ENCODE results near the gene SLC17A1. TPM values are rescaled to one million over a fixed set of nuclear protein-coding genes. Genes with fewer than 3 reads are reported as not detected.

SLC17A1 gene
- total and polyA plus RNA-seq, 2 of the 4 experiments (the other 2 are of a cell fraction), result not detected

GRCh38 chr6:25777856-25778649 is 53.8 kb downstream of the SLC17A1 start:
- in situ Hi-C loops (cut with MboI; ENCODE audit: low sequenced_read_pairs) (no loop called here), intact Hi-C loops (cut with micrococcal nuclease) (no loop called here), dilution Hi-C loops (cut with HindIII; ENCODE audit: low sequenced_read_pairs, unreplicated experiment) (no loop called here)
- Histone ChIP-seq H4K8ac (ENCODE audit: low read depth in 2 of 2, low read length in 2 of 2) (no peak overlapping the region), H3K79me1 (ENCODE audit: low read depth in 1 of 2, low read length in 2 of 2) (no peaks in the 10 kb centered on the region), H3K4me2 (ENCODE audit: low read depth, low read length) (no peak overlapping the region), H3K14ac (replicated peaks; ENCODE audit: low read depth, low read length) (no peak overlapping the region), H2BK120ac (ENCODE audit: low read depth, low read length) (no peak overlapping the region), H3K9me1 (ENCODE audit: insufficient read depth, low read length) (no peaks in the 10 kb centered on the region), H3K4me3 (ENCODE audit: insufficient read depth, low read depth, low read length) (no peak overlapping the region), H3K36me3 (ENCODE audit: control insufficient read depth, insufficient read depth, low read length) (no peaks in the 10 kb centered on the region), H3K4ac (ENCODE audit: low read depth, low read length) (no peak overlapping the region), H2BK5ac (ENCODE audit: low read depth, low read length, poor library complexity, severe bottlenecking) (no peak overlapping the region), H2AK5ac (ENCODE audit: low read depth, low read length) (no peak overlapping the region), H3K56ac (ENCODE audit: extremely low read depth, insufficient read depth, low read length) (no peak overlapping the region), H3K23ac (ENCODE audit: low read depth, low read length) (no peak overlapping the region), H4K5ac (ENCODE audit: low read depth, low read length) (no peak overlapping the region), H3K9me3 (ENCODE audit: control insufficient read depth, insufficient read depth, low read length) (no peaks in the 10 kb centered on the region), H4K91ac (ENCODE audit: insufficient read depth, low read depth, low read length) (no peak overlapping the region), H2BK20ac (ENCODE audit: low read depth, low read length) (no peak overlapping the region), H3K18ac (ENCODE audit: low read depth, low read length) (no peak overlapping the region), H3K27ac (ENCODE audit: insufficient read depth, low read length) (no peak overlapping the region), H2AK9ac (replicated peaks; ENCODE audit: low read depth, low read length, poor library complexity) (no peak overlapping the region), H4K20me1 (ENCODE audit: insufficient read depth, low read length) (no peaks in the 10 kb centered on the region), H2BK15ac (ENCODE audit: low read depth, low read length) (no peak overlapping the region), H3K9ac (ENCODE audit: low read depth, low read length) (no peak overlapping the region), H2AFZ (replicated peaks; ENCODE audit: low read length, poor library complexity) (no peak overlapping the region), H3K27me3 (ENCODE audit: control insufficient read depth, insufficient read depth, low read length) (no peaks in the 10 kb centered on the region), H3K4me1 (ENCODE audit: control insufficient read depth, insufficient read depth, low read length) (no peaks in the 10 kb centered on the region)
- BruUV-seq (replicated peaks), result no TSS peak
- CTCF ChIA-PET, result no interaction called here
- POLR2A ChIA-PET (ENCODE audit: unreplicated experiment), result no interaction called here
- TF ChIP-seq CTCF (conservative IDR thresholded peaks at IDR 0.05; ENCODE audit: low read depth, low read length) (no peak), POLR2A (IDR thresholded peaks at IDR 0.05; ENCODE audit: low read depth, low read length) (no peak), RFX5 (IDR thresholded peaks at IDR 0.05; ENCODE audit: low read depth, low read length) (no peak), CEBPB (IDR thresholded peaks at IDR 0.05; ENCODE audit: low read depth, low read length) (no peak), RAD21 (IDR thresholded peaks at IDR 0.05; ENCODE audit: low read length) (no peak), FOS (IDR thresholded peaks at IDR 0.05; ENCODE audit: low read depth, low read length) (no peak), NFE2L2 (IDR thresholded peaks at IDR 0.05; ENCODE audit: low read depth, low read length) (no peak)
- WGBS, 2 experiments (ENCODE audit: extremely low coverage in 2 of 2, insufficient read length in 1 of 2), result no CpG with 5 or more reads among the region's 4 CpGs
- ATAC-seq (ENCODE audit: low read depth), result no peak
- no peak for DNase-seq
